IPS DF 4.7 (cell line): ENCODE results near the gene RBBP8NL.

Experiments
- DNase-seq: peaks from one replicate; pipeline ENCODE4 v3.0.0-alpha.2; 2013; ENCODE audit warnings: low spot score; ENCODE audit errors: extremely low read depth

Gene RBBP8NL

GRCh38 chr20:62420846-62421715, 6.3 kb downstream of the RBBP8NL start:
- no peak for DNase-seq

- no peak for DNase-seq
These were observed 7.6 kb downstream of the RBBP8NL start for GRCh38 chr20:62419759-62420158.

GRCh38 chr20:62418709-62419487, 8.4 kb downstream of the RBBP8NL start:
- no peak for DNase-seq

- DNase-seq: no peak
These were observed 9.2 kb downstream of the RBBP8NL start for GRCh38 chr20:62417981-62418708.

GRCh38 chr20:62416651-62417637, 10.4 kb downstream of the RBBP8NL start:
- DNase-seq: no peak

GRCh38 chr20:62415354-62416111, 11.8 kb downstream of the RBBP8NL start:
- DNase-seq: no peak

- DNase-seq: no peak
These were observed 13.3 kb downstream of the RBBP8NL start for GRCh38 chr20:62413896-62414481.

GRCh38 chr20:62413025-62413570, 14.2 kb downstream of the RBBP8NL start:
- no peak for DNase-seq

- no peak for DNase-seq
These were observed 14.9 kb downstream of the RBBP8NL start for GRCh38 chr20:62412194-62413024.

- DNase-seq: no peak
These were observed 15.7 kb downstream of the RBBP8NL start for GRCh38 chr20:62411479-62412193.

GRCh38 chr20:62410746-62411478, 16.4 kb downstream of the RBBP8NL start:
- no peak for DNase-seq

GRCh38 chr20:62409931-62410745, 17.2 kb downstream of the RBBP8NL start:
- no peak for DNase-seq

GRCh38 chr20:62409086-62409853, 18.1 kb downstream of the RBBP8NL start:
- no peak for DNase-seq

GRCh38 chr20:62408640-62409039, 18.7 kb downstream of the RBBP8NL start:
- DNase-seq: no peak

GRCh38 chr20:62408055-62408454, 19.3 kb downstream of the RBBP8NL start:
- no peak for DNase-seq
